ENCODE data around the gene RNF144A. TPM values are rescaled to one million over a fixed set of nuclear protein-coding genes. Genes with fewer than 3 reads are reported as not detected.

Gene RNF144A
- total and polyA plus RNA-seq, 2 of the 13 experiments (the other 11 are each of a cell fraction or from before 2014, with no cell fraction given): 13.9 to 16.5 TPM

DNA sequence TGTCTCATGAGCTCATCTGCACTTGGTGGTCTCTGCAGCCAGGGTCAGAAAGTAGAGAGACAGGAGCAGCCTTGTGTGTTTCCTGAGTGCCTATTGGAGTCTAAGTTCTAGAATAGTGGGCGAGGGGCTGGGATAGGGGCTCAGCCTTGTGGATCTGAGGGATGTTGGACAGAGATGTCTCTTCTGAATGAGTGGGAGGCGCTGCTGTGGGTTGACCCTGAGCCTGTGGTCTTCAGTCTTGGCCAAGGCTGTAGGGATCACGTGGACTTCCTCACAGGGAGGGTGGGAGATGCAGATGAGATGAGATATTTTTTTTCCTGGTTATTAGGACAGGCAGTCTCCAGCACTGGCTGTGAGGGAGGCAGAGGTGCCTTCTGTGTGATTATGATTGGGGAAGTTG is 61.8 kb downstream of the RNF144A start (continued):
- TF ChIP-seq, protein P1, sequence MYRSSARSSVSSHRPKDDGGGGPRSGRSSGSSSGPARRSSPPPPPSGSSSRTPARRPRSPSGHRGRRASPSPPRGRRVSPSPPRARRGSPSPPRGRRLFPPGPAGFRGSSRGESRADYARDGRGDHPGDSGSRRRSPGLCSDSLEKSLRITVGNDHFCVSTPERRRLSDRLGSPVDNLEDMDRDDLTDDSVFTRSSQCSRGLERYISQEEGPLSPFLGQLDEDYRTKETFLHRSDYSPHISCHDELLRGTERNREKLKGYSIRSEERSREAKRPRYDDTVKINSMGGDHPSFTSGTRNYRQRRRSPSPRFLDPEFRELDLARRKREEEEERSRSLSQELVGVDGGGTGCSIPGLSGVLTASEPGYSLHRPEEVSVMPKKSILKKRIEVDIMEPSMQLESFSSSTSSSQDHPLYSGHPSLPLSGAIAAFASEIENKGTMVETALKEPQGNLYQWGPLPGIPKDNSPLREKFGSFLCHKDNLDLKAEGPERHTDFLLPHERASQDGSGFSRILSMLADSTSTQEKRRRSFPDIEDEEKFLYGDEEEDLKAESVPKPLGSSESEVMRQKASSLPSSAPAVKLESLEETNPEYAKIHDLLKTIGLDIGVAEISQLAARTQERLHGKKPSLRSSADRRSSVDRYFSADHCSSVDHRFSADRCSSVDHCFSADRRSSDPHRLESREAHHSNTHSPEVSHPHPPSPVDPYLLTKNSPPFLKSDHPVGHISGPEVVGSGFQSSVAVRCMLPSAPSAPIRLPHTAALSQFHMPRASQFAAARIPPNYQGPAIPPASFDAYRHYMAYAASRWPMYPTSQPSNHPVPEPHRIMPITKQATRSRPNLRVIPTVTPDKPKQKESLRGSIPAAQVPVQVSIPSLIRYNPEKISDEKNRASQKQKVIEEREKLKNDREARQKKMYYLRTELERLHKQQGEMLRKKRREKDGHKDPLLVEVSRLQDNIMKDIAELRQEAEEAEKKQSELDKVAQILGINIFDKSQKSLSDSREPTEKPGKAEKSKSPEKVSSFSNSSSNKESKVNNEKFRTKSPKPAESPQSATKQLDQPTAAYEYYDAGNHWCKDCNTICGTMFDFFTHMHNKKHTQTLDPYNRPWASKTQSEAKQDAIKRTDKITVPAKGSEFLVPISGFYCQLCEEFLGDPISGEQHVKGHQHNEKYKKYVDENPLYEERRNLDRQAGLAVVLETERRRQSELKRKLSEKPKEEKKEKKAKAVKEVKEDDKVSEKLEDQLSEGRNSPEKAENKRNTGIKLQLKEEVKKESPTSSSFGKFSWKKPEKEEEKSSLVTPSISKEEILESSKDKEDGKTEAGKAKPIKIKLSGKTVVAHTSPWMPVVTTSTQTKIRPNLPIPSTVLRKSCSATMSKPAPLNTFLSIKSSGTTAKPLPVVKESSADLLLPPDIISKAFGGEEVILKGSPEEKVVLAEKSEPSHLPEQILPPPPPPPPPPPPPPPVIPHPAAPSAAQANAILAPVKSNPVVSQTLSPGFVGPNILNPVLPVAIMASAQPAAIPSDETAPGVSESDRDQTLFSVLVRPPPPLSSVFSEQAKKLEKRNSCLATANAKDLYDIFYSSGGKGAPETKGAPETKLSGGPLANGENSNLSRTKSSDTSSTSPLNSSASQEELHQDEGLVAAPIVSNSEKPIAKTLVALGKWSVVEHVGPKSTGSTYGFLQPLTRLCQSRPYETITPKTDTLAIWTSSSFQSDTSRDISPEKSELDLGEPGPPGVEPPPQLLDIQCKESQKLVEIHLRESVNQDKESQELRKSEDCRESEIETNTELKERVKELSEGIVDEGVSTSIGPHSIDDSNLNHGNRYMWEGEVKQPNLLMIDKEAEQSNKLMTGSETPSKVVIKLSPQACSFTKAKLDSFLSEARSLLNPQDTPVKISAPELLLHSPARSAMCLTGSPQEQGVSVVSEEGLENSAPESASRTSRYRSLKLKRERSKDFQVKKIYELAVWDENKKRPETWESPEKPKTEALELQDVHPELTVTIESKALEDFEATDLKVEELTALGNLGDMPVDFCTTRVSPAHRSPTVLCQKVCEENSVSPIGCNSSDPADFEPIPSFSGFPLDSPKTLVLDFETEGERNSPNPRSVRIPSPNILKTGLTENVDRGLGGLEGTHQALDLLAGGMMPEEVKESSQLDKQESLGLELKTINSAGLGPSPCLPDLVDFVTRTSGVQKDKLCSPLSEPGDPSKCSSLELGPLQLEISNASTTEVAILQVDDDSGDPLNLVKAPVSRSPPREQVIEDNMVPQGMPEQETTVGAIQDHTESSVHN (CRISPR knock-in tag; IDR thresholded peaks at IDR 0.05): no peak
- TF ChIP-seq SRSF4 (IDR thresholded peaks at IDR 0.05; ENCODE audit: low read depth, low read length, poor library complexity, severe bottlenecking) (no peak), ELF3 (CRISPR knock-in tag; IDR thresholded peaks at IDR 0.05) (no peak)
- TF ChIP-seq, protein P2, sequence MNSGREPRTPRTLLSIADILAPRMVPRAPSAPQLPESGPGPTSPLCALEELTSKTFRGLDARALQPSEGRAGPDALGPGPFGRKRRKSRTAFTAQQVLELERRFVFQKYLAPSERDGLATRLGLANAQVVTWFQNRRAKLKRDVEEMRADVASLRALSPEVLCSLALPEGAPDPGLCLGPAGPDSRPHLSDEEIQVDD (CRISPR knock-in tag; IDR thresholded peaks at IDR 0.05; ENCODE audit: borderline replicate concordance): no peak

All from HepG2 (cell line).